Kidney epithelial cell (primary cell): Measurements from ENCODE around the gene SAGE1. TPM values are rescaled to one million over a fixed set of nuclear protein-coding genes. Genes with fewer than 3 reads are reported as not detected.
"Not testable (repeated sequence)": the region's sequence is repeated elsewhere in the genome, so short reads cannot be mapped to it uniquely, and the experiment has no call there.

Experiments used
- DNase-seq: peaks from one replicate; pipeline ENCODE4 v3.0.0-alpha.2; 2010; ENCODE audit warnings: low read depth
- H3K27me3 ChIP-seq: 2 replicates; pipeline ENCODE4 v1.6.0; 2011; ENCODE audit warnings: low read length; ENCODE audit not compliant: control insufficient read depth, insufficient read depth
- H3K36me3 ChIP-seq: 2 replicates; pipeline ENCODE4 v1.5.1; 2011; ENCODE audit warnings: low read length; ENCODE audit not compliant: control insufficient read depth, insufficient read depth
- H3K4me3 ChIP-seq: 2 replicates; pipeline ENCODE4 v1.5.1; 2011; ENCODE audit warnings: low read depth, mild to moderate bottlenecking, control low read depth, low read length
- CTCF ChIP-seq: IDR thresholded peaks from 2 replicates; pipeline ENCODE4 v1.5.1; 2011; ENCODE audit warnings: mild to moderate bottlenecking, moderate library complexity, low read length, control low read depth, inconsistent platforms; ENCODE audit not compliant: insufficient read depth, poor library complexity, severe bottlenecking
- total RNA-seq: library from RNA; depleted of rRNA; stranded (reverse); fragments of >200 nt; gene quantifications from 2 replicates; pipeline ENCODE4 v1.2.3, GENCODE V29; 2015

Gene SAGE1
- not detected in 2 replicates for total RNA-seq

GRCh38 chrX:135893294-135893817 is at the start of gene SAGE1, which contains the start of gene CT45A10:
Gene SAGE1 (plus strand): TSS chrX:135893716. CDS start chrX:135896243, 2,527 bp downstream.
Gene CT45A10 (minus strand): TSS chrX:135893444. CDS start chrX:135885344, 8,100 bp downstream.
- no peaks in the 10 kb centered on the region for H3K27me3 ChIP-seq
- DNase-seq = no peak
- TF ChIP-seq CTCF = no peak
- no peak within 1 kb of the TSS for H3K4me3 ChIP-seq
- H3K36me3 ChIP-seq = no peaks in the 10 kb centered on the region

DNA sequence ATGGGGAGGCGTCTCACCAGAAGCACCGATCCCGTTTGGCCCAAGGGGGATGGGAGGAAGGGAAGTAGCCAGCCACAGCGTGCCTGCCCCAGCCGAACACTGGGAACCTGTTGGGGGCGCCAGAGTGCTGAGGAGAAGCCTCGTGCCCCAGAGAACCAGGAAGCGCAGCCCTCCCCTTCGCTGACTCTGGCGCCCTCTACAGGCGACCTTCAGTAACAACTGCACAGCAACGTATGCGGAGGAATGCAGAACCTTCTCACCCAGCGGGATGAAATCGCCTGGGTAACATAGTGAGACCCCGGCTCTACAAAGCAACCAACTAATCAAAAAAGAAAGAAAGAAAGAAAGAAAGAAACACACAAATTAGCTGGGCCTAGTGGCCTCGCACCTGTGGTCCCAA is 39.1 kb upstream of the SAGE1 start, which contains the start of gene CT45A8:
TSS of gene CT45A8 (minus strand) at position 101 of the 400 bp plus-strand sequence. CDS start 3,755 bp downstream, outside the sequence.
- not testable (repeated sequence) for DNase-seq, H3K36me3 ChIP-seq, H3K4me3 ChIP-seq, H3K27me3 ChIP-seq

DNA sequence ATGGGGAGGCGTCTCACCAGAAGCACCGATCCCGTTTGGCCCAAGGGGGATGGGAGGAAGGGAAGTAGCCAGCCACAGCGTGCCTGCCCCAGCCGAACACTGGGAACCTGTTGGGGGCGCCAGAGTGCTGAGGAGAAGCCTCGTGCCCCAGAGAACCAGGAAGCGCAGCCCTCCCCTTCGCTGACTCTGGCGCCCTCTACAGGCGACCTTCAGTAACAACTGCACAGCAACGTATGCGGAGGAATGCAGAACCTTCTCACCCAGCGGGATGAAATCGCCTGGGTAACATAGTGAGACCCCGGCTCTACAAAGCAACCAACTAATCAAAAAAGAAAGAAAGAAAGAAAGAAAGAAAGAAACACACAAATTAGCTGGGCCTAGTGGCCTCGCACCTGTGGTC is 21.8 kb upstream of the SAGE1 start, which contains the start of gene CT45A9:
TSS of gene CT45A9 (minus strand) at position 101 of the 400 bp plus-strand sequence. CDS start 3,751 bp downstream, outside the sequence.
- H3K36me3 ChIP-seq, DNase-seq, H3K27me3 ChIP-seq, H3K4me3 ChIP-seq: not testable (repeated sequence)

DNA sequence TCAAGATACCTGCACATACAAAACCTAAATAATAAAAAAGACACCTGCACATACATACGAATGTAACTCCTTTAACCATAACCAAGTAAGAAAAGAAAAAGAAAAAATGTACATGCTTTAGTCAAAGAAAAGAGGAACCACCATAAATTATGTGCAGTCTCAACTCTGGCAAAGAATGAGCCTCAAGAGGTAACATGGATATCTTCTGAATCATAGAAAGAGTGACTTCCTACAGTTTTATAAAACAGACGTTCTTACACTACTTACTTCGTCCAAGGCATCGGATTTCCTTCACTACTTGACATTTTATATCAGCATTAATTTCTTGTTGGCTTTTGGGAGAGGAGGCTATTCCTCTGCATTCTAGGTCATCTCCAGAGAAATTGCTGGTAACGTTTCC is 10.8 kb upstream of the SAGE1 start:
- H3K27me3 ChIP-seq, DNase-seq, H3K36me3 ChIP-seq, H3K4me3 ChIP-seq: not testable (repeated sequence)

DNA sequence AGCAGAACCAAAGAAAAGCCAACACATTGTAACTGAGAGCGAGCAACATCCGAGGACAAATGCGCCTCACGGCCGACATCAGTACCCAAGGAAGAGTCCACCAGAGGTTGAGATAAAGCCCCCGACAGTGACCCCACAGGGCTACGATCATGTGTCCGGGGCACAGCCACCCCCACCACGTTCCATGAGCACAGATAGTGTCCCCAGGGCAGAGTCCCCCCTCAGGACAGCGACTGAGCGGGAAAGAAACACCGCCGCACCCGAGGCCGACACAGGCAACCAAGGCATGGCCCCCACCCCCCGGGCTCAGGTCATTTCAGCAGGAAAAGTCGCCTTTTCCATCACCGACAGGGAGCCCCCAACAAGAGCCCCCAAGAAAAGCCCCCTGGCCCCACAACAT is 5.3 kb upstream of the SAGE1 start:
- DNase-seq, H3K36me3 ChIP-seq, H3K4me3 ChIP-seq, H3K27me3 ChIP-seq: not testable (repeated sequence)

GRCh38 chrX:135888976-135889375 is 4.5 kb upstream of the SAGE1 start:
- not testable (repeated sequence) for H3K27me3 ChIP-seq, H3K36me3 ChIP-seq, H3K4me3 ChIP-seq, DNase-seq

GRCh38 chrX:135890087-135890585 is 3.4 kb upstream of the SAGE1 start:
- Histone ChIP-seq H3K27me3 (no peaks in the 10 kb centered on the region), H3K4me3 (no peak overlapping the region), H3K36me3 (no peaks in the 10 kb centered on the region)
- DNase-seq = no peak
- TF ChIP-seq CTCF = no peak

- no peak overlapping the region for H3K4me3 ChIP-seq
- H3K36me3 ChIP-seq = no peaks in the 10 kb centered on the region
- no peaks in the 10 kb centered on the region for H3K27me3 ChIP-seq
- DNase-seq = no peak
- no peak for TF ChIP-seq CTCF
Measured at GRCh38 chrX:135892781-135893180, 735 bp upstream of the SAGE1 start.
